Measurements from ENCODE around the gene FYB1. TPM values are rescaled to one million over a fixed set of nuclear protein-coding genes. Genes with fewer than 3 reads are reported as not detected.

The FYB1 gene
- total and polyA plus RNA-seq, 2 of the 8 experiments (the other 6 are each of a cell fraction or from before 2014, with no cell fraction given): not detected

GRCh38 chr5:39073767-39074016, 145.7 kb downstream of the FYB1 start:
- CTCF ChIA-PET (ENCODE audit: partially characterized antibody): interaction anchor here (0.9 kb wide), 1 partner anchor 38 kb away, joined by 3 read pairs; no protein-coding TSS in a partner anchor
- H3K18ac ChIP-seq (ENCODE audit: extremely low read depth, low read length): peak overlapping the region; percentile 60; the same call in 1 of the 2 replicates
- H3K56ac ChIP-seq (replicated peaks; ENCODE audit: insufficient read length, low read depth, low read length): peak overlapping the region; percentile 84
- H4K91ac ChIP-seq (replicated peaks; ENCODE audit: insufficient read length, low read length): peak overlapping the region; percentile 80
- H3K79me2 ChIP-seq (ENCODE audit: control insufficient read depth in 1 of 2, insufficient read depth in 2 of 2, low read length in 2 of 2): peaks cover 0 to 41% of the 10 kb centered on the region in 2 experiments; a peak in 3 of 4 replicates
- no peak overlapping the region for H2BK20ac ChIP-seq (ENCODE audit: low read length)
- H2BK5ac ChIP-seq (ENCODE audit: low read depth, low read length): peak overlapping the region; percentile 88
- POLR2A ChIA-PET (ENCODE audit: partially characterized antibody): interaction anchor here (1.1 to 1.5 kb wide), 2 partner anchors 48 to 227 kb away, joined by 3 to 4 read pairs; no protein-coding TSS in a partner anchor
- no peaks in the 10 kb centered on the region for H3K79me1 ChIP-seq (ENCODE audit: low read depth, low read length)
- no peak for DNase-seq (ENCODE audit: low read depth in 1 of 2, low spot score in 2 of 2)
- no peaks in the 10 kb centered on the region for H3K27me3 ChIP-seq (replicated peaks in 1 of 4; ENCODE audit: control insufficient read depth in 3 of 4, extremely low read depth in 1 of 4, insufficient read depth in 3 of 4, low read length in 3 of 4)
- peak overlapping the region; percentile 63 to 98 (median 89) for H3K9ac ChIP-seq (replicated peaks in 1 of 4; ENCODE audit: extremely low read depth in 1 of 4, low read depth in 3 of 4, low read length in 3 of 4)
- no peaks in the 10 kb centered on the region for H3K9me3 ChIP-seq (ENCODE audit: insufficient read depth in 2 of 2, low read depth in 1 of 2, low read length in 1 of 2)
- peak overlapping the region; percentile 70; the same call in 1 of the 2 replicates for H2AFZ ChIP-seq (ENCODE audit: low read length)
- no peak overlapping the region for H3K4ac ChIP-seq (replicated peaks; ENCODE audit: insufficient read length, low read depth, low read length)
- H2BK120ac ChIP-seq (replicated peaks; ENCODE audit: low read depth, low read length): no peak overlapping the region
- no peak for TF ChIP-seq CBX5 (IDR thresholded peaks at IDR 0.05; ENCODE audit: low read depth, low read length)
- peak in 1 of 2 experiments; percentile 58; a peak in 2 of 3 replicates for TF ChIP-seq POLR2A (IDR thresholded peaks at IDR 0.05; ENCODE audit: control extremely low read depth in 1 of 2, low read depth in 2 of 2, low read length in 2 of 2)
- no peak for TF ChIP-seq RXRA (IDR thresholded peaks at IDR 0.05; ENCODE audit: insufficient read depth, low read depth, low read length)
- TF ChIP-seq SIN3A (conservative IDR thresholded peaks at IDR 0.05 in 1 of 2, IDR thresholded peaks at IDR 0.05 in 1 of 2; ENCODE audit: low read depth in 1 of 2, low read length in 2 of 2): peak in 1 of 2 experiments; percentile 39; a peak in 2 of 4 replicates
- no peak for TF ChIP-seq FOSL1 (IDR thresholded peaks at IDR 0.05; ENCODE audit: insufficient read depth, low read depth, low read length)
- TF ChIP-seq EZH2 (IDR thresholded peaks at IDR 0.05; ENCODE audit: low read depth, low read length, severe bottlenecking): no peak
- 0 out of 2 replicates have a peak, but pooled peaks have one; percentile 30 for TF ChIP-seq POLR2AphosphoS5 (IDR thresholded peaks at IDR 0.05; ENCODE audit: low read depth, low read length)
- TF ChIP-seq BCL11A (IDR thresholded peaks at IDR 0.05; ENCODE audit: low read depth in 2 of 2, low read length in 2 of 2): no peak
- TF ChIP-seq CTBP2 (IDR thresholded peaks at IDR 0.05; ENCODE audit: borderline replicate concordance, insufficient read depth, insufficient read length, low read length): no peak
- TF ChIP-seq RBBP5 (IDR thresholded peaks at IDR 0.05; ENCODE audit: borderline replicate concordance, low read depth, low read length): peak; percentile 76; the same call in 1 of the 2 replicates
- no peak for FAIRE-seq
- no peaks in the 10 kb centered on the region; a peak in 1 of 7 replicates for H3K4me1 ChIP-seq (replicated peaks in 1 of 4; ENCODE audit: control insufficient read depth in 3 of 4, insufficient read depth in 4 of 4, low read length in 3 of 4)
- WGBS, 2 experiments (ENCODE audit: extremely low coverage in 1 of 2, insufficient coverage in 1 of 2, insufficient read length in 1 of 2, insufficient replicate concordance in 2 of 2, low coverage in 1 of 2, low lambda C conversion rate in 2 of 2, missing lambda C conversion rate in 1 of 2): 2% methylated on average over 7 of the region's 29 CpGs; no CpG with 5 or more reads in 1 of the 2 experiments
- H3K14ac ChIP-seq (ENCODE audit: insufficient read length): no peak overlapping the region
- H3K4me2 ChIP-seq (ENCODE audit: insufficient read depth in 1 of 2, low read depth in 2 of 2, low read length in 2 of 2): peak overlapping the region; percentile 74 to 89
- H3K23me2 ChIP-seq (ENCODE audit: low read depth, low read length): peaks cover 10% of the 10 kb centered on the region
- no peaks in the 10 kb centered on the region; a peak in 1 of 8 replicates for H3K36me3 ChIP-seq (ENCODE audit: control insufficient read depth in 2 of 4, insufficient read depth in 4 of 4, low read length in 3 of 4)
- no peaks in the 10 kb centered on the region for H4K20me1 ChIP-seq (replicated peaks in 1 of 2; ENCODE audit: control insufficient read depth in 1 of 2, insufficient read depth in 2 of 2, low read length in 2 of 2)
- peak overlapping the region; percentile 92 for H4K5ac ChIP-seq (ENCODE audit: insufficient read length, low read depth, low read length)
- H2BK15ac ChIP-seq (ENCODE audit: low read length): no peak overlapping the region
- H3K27ac ChIP-seq (ENCODE audit: low read depth, low read length): peak overlapping the region; percentile 82
- H3K23ac ChIP-seq (ENCODE audit: insufficient read length): no peak overlapping the region
- H2AK5ac ChIP-seq (ENCODE audit: low read depth, low read length): no peak overlapping the region
- H2BK12ac ChIP-seq (ENCODE audit: low read depth, low read length): no peak overlapping the region; the same call in 1 of the 2 replicates
- H4K8ac ChIP-seq (ENCODE audit: extremely low read depth, insufficient read depth, low read length): peak overlapping the region; percentile 97; the same call in 1 of the 2 replicates
- peak overlapping the region; percentile 79 to 99 (median 91) for H3K4me3 ChIP-seq (ENCODE audit: extremely low read depth in 1 of 4, insufficient read depth in 2 of 4, low read depth in 3 of 4, low read length in 4 of 4)

Data from H1 (cell line).